Lung (tissue), 12 donors: Measurements from ENCODE around the gene MAP3K20. TPM values are rescaled to one million over a fixed set of nuclear protein-coding genes. Genes with fewer than 3 reads are reported as not detected.

Experiments used
- ATAC-seq: fragments of 200-7000 bp; cut with Tn5 transposase; one replicate; pipeline ENCODE4 v1.9.1; 2020; ENCODE audit warnings: moderate number of reproducible peaks; ENCODE audit not compliant: insufficient read depth, low FRiP score
- DNase-seq, 3 donors: peaks; one replicate each; pipeline ENCODE4 v3.0.0-alpha.2; 2013 to 2017
- H3K27ac ChIP-seq, 2 donors: one replicate each; pipeline ENCODE4 v1.5.1; 2013; ENCODE audit warnings: mild to moderate bottlenecking in 2 of 2, moderate library complexity in 2 of 2, control low read depth in 1 of 2, inconsistent platforms in 1 of 2, low read depth in 1 of 2, low read length in 1 of 2
- H3K27me3 ChIP-seq, 3 donors: one replicate each; pipeline ENCODE4 v1.5.1; 2013; ENCODE audit warnings: low read length in 2 of 3; ENCODE audit not compliant: control insufficient read depth in 3 of 3, insufficient read depth in 3 of 3
- H3K36me3 ChIP-seq, 4 donors: one replicate each; pipeline ENCODE4 v1.5.1; 2013; ENCODE audit warnings: low read length in 4 of 4, mild to moderate bottlenecking in 1 of 4, moderate library complexity in 1 of 4; ENCODE audit not compliant: control insufficient read depth in 4 of 4, insufficient read depth in 4 of 4
- H3K4me1 ChIP-seq, 5 donors: one replicate each; pipeline ENCODE4 v1.5.1; 2013; ENCODE audit warnings: low read length in 5 of 5, mild to moderate bottlenecking in 2 of 5, moderate library complexity in 1 of 5; ENCODE audit not compliant: control insufficient read depth in 5 of 5, insufficient read depth in 5 of 5
- H3K4me3 ChIP-seq: one replicate; pipeline ENCODE4 v1.5.1; 2013; ENCODE audit warnings: mild to moderate bottlenecking, control low read depth, moderate library complexity
- H3K9ac ChIP-seq, 2 donors: one replicate each; pipeline ENCODE4 v1.5.1; 2013; ENCODE audit warnings: low read length in 2 of 2, control low read depth in 1 of 2; ENCODE audit not compliant: insufficient read depth in 1 of 2
- H3K9me3 ChIP-seq, 4 donors: one replicate each; pipeline ENCODE4 v1.5.1; 2013; ENCODE audit warnings: low read length in 3 of 4, mild to moderate bottlenecking in 1 of 4, moderate library complexity in 1 of 4; ENCODE audit not compliant: control insufficient read depth in 4 of 4, insufficient read depth in 3 of 4
- WGBS, 2 donors: extraction: QIAGEN DNeasy Blood & Tissue Kit; methylation state at CpG; one replicate each; pipeline ENCODE4 v1.1.7; 2013; 5-methylcytosine and 5-hydroxymethylcytosine counted together
- polyA plus RNA-seq, 2 donors: library from polyadenylated mRNA; stranded (reverse); fragments of 200-250 nt; gene quantifications; one replicate each; pipeline ENCODE4 v1.2.1, GENCODE V29; 2013
- total RNA-seq, 2 donors: library from RNA; depleted of rRNA in 1 of 2; stranded (reverse); fragments of >200 nt in 1 of 2; gene quantifications; one replicate each; pipeline ENCODE4 v1.2.1, GENCODE V29; 2014 to 2021
- TF ChIP-seq, protein P1 (sequence below): IDR thresholded peaks from 2 replicates; pipeline ENCODE4 v1.5.1; 2012; ENCODE audit warnings: mild to moderate bottlenecking; ENCODE audit errors: control extremely low read depth, extremely low read depth
- donor health status: control.
- donor health status: control.
- donor health status: Bipolar disorder and iron deficiency.
- donor health status: healthy.
- donor health status: DM: yes; HTN: yes; CAD: no.

MAP3K20 gene
- total and polyA plus RNA-seq, 4 donors: 13.4 to 71.6 (median 31.6) TPM

DNA sequence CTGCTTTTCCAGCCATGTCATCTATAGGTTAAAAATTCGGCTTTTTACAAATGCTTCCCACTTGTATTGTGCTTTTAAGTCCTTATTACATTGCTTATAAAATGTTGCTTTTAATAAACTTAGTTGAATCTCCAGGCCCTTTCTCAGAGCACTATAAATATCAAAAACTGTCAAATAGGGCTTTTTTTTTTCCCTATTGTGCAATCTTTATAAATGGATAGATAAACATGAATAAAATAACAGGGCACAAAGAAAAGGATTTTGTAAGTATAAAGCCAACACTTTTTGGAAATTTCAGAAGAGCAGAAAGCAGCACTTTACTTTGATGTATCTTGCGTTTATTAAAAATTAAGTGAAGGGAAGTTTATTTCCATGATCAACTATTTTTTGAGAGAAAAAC, 171.5 kb downstream of the MAP3K20 start:
- TF ChIP-seq, protein P1, sequence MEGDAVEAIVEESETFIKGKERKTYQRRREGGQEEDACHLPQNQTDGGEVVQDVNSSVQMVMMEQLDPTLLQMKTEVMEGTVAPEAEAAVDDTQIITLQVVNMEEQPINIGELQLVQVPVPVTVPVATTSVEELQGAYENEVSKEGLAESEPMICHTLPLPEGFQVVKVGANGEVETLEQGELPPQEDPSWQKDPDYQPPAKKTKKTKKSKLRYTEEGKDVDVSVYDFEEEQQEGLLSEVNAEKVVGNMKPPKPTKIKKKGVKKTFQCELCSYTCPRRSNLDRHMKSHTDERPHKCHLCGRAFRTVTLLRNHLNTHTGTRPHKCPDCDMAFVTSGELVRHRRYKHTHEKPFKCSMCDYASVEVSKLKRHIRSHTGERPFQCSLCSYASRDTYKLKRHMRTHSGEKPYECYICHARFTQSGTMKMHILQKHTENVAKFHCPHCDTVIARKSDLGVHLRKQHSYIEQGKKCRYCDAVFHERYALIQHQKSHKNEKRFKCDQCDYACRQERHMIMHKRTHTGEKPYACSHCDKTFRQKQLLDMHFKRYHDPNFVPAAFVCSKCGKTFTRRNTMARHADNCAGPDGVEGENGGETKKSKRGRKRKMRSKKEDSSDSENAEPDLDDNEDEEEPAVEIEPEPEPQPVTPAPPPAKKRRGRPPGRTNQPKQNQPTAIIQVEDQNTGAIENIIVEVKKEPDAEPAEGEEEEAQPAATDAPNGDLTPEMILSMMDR: no peak
- no peak overlapping the region for H3K9ac ChIP-seq
- H3K27me3 ChIP-seq: no peaks in the 10 kb centered on the region
- peaks cover 0 to 3% (median 2%) of the 10 kb centered on the region in 4 donors for H3K36me3 ChIP-seq
- DNase-seq (no peak), ATAC-seq (no peak)
- no peaks in the 10 kb centered on the region for H3K9me3 ChIP-seq
- no peak overlapping the region for H3K27ac ChIP-seq
- peaks cover 0 to 11% (median 0%) of the 10 kb centered on the region in 5 donors for H3K4me1 ChIP-seq
- no peak overlapping the region for H3K4me3 ChIP-seq
- WGBS, 2 donors: 94 to 97% methylated on average over 2 of the region's 2 CpGs

DNA sequence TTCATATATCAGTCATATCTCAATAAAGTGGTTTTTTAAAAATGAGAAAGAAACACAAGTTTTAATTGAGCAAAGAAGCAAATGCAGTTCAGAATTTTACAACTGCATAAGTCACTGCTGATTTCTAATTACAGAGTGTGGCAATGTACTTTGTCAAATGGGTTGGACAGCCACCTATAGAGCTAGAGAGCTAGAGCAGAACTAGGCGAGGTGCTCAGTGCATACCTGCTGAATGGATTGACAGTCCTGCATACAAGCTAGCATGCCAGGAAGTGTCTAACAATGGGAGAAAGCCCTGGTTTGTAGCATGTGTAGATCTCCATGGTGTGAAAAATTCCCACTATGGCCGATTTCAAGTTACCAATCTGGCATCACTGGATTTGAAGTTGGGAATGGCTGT, 172.7 kb downstream of the MAP3K20 start:
- Histone ChIP-seq H3K27me3 (no peaks in the 10 kb centered on the region), H3K27ac (no peak overlapping the region), H3K4me1 (peaks cover 0 to 11% (median 0%) of the 10 kb centered on the region in 5 donors), H3K9me3 (no peaks in the 10 kb centered on the region), H3K36me3 (peaks cover 0 to 5% (median 4%) of the 10 kb centered on the region in 4 donors), H3K9ac (no peak overlapping the region), H3K4me3 (no peak overlapping the region)
- DNase-seq: no peak
- TF ChIP-seq, protein P1: no peak
- WGBS, 2 donors: 92 to 95% methylated on average over 2 of the region's 2 CpGs
- no peak for ATAC-seq

DNA sequence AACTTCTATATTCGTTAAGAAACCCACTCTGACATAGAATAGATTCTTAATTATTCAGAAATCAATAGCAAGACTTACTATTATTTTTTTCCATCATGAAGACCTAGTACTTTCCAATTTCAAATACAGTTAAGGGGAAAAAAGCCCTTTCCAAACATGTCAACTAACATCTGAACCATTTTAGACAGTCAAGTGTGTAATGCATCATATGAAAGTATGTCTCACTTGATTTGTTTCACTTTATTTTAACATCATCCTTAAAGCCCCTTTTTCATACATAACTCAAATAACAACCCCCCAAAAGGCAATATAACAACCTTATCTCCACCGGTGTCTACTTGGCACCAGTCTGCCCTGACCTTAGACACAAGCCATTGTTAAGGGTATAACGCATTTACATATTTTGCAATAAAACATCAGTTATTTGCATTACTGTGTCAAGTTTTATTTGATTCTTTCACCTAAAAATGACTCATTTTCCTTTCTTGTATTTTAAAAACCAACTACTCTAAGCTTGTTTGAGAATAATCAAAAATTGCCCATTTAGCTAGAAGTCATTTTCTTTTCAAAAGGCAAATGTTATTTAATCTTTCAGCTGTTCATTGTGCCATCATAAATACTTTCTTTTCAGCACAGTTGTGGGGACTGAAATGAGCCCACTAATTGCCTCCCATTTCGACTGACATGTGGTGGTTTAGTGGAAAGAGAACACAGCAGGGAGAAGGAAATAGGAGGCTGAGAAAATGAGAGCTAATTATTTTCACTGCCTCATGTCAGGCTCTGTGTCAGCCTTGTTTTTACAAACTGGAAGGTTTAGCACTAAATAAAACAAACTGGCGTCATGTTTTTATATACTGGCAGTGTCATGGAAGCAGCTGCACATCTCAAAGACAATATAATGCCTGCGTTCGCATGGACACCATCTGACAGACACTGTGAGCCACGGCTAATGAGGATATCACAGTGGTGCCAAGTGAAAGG, 174.3 kb downstream of the MAP3K20 start:
- peak in 2 of 3 donors; percentile 36 to 40 for DNase-seq
- Histone ChIP-seq H3K9ac (no peak overlapping the region), H3K27me3 (no peaks in the 10 kb centered on the region), H3K4me1 (peaks cover 0 to 11% (median 0%) of the 10 kb centered on the region in 5 donors), H3K9me3 (no peaks in the 10 kb centered on the region), H3K36me3 (peaks cover 0 to 6% (median 4%) of the 10 kb centered on the region in 4 donors), H3K4me3 (no peak overlapping the region), H3K27ac (no peak overlapping the region)
- no peak for ATAC-seq
- TF ChIP-seq, protein P1: no peak
- WGBS, 2 donors: 88 to 93% methylated on average over 8 of the region's 8 CpGs
